Measurements from ENCODE around the gene CCDC85C.

Gene CCDC85C

GRCh38 chr14:99535908-99536778 lies 67.9 kb downstream of the CCDC85C start:
- FAIRE-seq: no peak

GRCh38 chr14:99535448-99535847 lies 68.6 kb downstream of the CCDC85C start:
- FAIRE-seq: no peak

GRCh38 chr14:99534863-99535262 lies 69.1 kb downstream of the CCDC85C start:
- FAIRE-seq: no peak

GRCh38 chr14:99534333-99534732 lies 69.7 kb downstream of the CCDC85C start:
- no peak for FAIRE-seq

- FAIRE-seq: no peak
Measured at GRCh38 chr14:99532310-99532709, 71.7 kb downstream of the CCDC85C start.

GRCh38 chr14:99531251-99532096 lies 72.5 kb downstream of the CCDC85C start:
- FAIRE-seq: no peak

GRCh38 chr14:99530407-99531155 lies 73.4 kb downstream of the CCDC85C start:
- no peak for FAIRE-seq

GRCh38 chr14:99529899-99530298 lies 74.1 kb downstream of the CCDC85C start:
- no peak for FAIRE-seq

GRCh38 chr14:99527427-99528076 lies 76.5 kb downstream of the CCDC85C start:
- no peak for FAIRE-seq

- FAIRE-seq: no peak
Measured at GRCh38 chr14:99527026-99527425, 77.0 kb downstream of the CCDC85C start.

GRCh38 chr14:99525699-99526080 lies 78.3 kb downstream of the CCDC85C start:
- no peak for FAIRE-seq

- FAIRE-seq: no peak
Measured at GRCh38 chr14:99524804-99525698, 79.0 kb downstream of the CCDC85C start.

- no peak for FAIRE-seq
Measured at GRCh38 chr14:99524091-99524661, 79.8 kb downstream of the CCDC85C start.

GRCh38 chr14:99523704-99524055 lies 80.3 kb downstream of the CCDC85C start:
- no peak for FAIRE-seq

- no peak for FAIRE-seq
Measured at GRCh38 chr14:99522934-99523703, 80.9 kb downstream of the CCDC85C start.

GRCh38 chr14:99522457-99522891 lies 81.5 kb downstream of the CCDC85C start:
- FAIRE-seq: no peak

- no peak for FAIRE-seq
Measured at GRCh38 chr14:99522025-99522401, 82.0 kb downstream of the CCDC85C start.

GRCh38 chr14:99521176-99522024 lies 82.6 kb downstream of the CCDC85C start:
- FAIRE-seq: no peak

GRCh38 chr14:99520571-99521081 lies 83.4 kb downstream of the CCDC85C start:
- no peak for FAIRE-seq

All from endometrium (tissue), 2 donors.